GM12892 (cell line): Measurements from ENCODE around the gene CCL27.

Source experiments
- DNase-seq: peaks from one replicate; pipeline ENCODE4 v3.0.0; 2011; ENCODE audit not compliant: insufficient read length
- FAIRE-seq: peaks from 2 replicates; lab custom pipeline; 2011; peaks lifted over from hg19 to GRCh38; lab: Jason Lieb, UNC
- POLR2A ChIP-seq: IDR thresholded peaks from 2 replicates; pipeline ENCODE4 v1.6.1; 2011; ENCODE audit warnings: low read depth, low read length, control low read depth
- POLR2AphosphoS5 ChIP-seq: IDR thresholded peaks from 2 replicates; pipeline ENCODE4 v1.6.1; 2011; ENCODE audit warnings: low read depth, low read length, control low read depth
- TAF1 ChIP-seq: IDR thresholded peaks from 2 replicates; pipeline ENCODE4 v1.6.1; 2011; ENCODE audit warnings: low read depth, mild to moderate bottlenecking, control low read depth, low read length, borderline replicate concordance

CCL27 gene

GRCh38 chr9:34675048-34675714 lies 12.7 kb upstream of the CCL27 start:
- no peak for DNase-seq
- peak; percentile 38 for FAIRE-seq
- TF ChIP-seq TAF1 (no peak), POLR2A (no peak), POLR2AphosphoS5 (no peak)

DNA sequence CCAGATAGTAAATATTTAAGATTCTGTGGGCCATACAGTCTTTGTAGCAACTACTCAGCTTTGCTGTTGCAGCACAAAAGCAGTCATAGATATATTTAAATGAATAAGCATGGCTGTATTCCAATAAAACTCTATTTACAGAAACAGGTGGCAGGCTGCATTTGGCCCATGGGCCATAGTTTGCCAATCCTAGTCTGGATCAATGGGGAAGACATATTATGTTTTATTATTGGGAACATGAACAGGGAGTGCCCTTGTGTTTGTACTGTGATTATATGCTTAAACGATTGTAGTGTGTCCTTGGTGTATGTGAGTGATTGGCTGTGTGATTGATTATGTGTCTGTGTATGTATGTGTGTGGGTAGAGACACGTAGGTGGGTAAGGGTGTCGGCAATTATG lies 12.0 kb upstream of the CCL27 start:
- DNase-seq: no peak
- no peak for TF ChIP-seq POLR2AphosphoS5
- no peak for TF ChIP-seq POLR2A
- TF ChIP-seq TAF1: no peak
- FAIRE-seq: no peak

- FAIRE-seq (no peak), DNase-seq (no peak)
- TF ChIP-seq POLR2AphosphoS5: no peak
- no peak for TF ChIP-seq POLR2A
- no peak for TF ChIP-seq TAF1
Observed at GRCh38 chr9:34671307-34671706, 8.8 kb upstream of the CCL27 start.

DNA sequence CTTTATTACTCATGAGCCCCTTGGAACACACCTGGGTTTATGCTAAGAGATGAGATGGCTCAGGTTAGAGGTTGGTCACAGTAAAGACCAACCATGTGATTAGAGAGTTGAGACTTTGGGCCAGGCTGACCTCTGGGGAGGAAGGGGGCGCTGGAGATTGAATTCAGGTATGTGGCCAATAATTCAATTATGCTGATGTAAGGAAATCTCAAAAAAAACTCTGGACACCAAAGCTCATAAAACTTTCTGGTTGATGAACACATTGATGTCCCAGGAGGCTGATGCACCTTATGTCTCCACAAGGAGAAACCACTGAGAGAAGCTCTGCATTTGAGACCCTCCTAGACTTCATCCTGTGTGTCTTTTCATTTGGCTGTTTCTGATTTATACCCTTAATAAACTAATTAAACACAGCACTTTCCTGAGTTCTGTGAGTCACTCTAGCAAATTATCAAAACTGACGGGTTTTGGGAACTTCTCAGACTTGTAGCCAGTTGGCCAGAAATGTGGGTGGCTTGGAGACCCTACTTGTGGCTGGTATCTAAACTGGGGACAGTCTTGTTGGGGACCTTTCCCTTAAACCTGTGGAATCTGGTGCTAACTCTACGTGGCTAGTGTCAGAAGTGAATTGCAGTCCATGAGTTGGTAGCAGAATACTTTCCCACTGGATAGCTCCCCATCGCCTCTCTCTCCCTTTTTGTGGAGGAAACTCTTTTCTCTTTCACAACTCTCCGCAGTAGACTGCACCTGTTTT lies 7.5 kb upstream of the CCL27 start:
- DNase-seq: no peak
- FAIRE-seq: no peak
- TF ChIP-seq POLR2AphosphoS5 (no peak), TAF1 (no peak), POLR2A (no peak)

GRCh38 chr9:34665381-34666250 lies 3.2 kb upstream of the CCL27 start:
- DNase-seq: peak; percentile 80
- TF ChIP-seq POLR2A (peak; percentile 37; the same call in 1 of the 2 replicates), POLR2AphosphoS5 (no peak), TAF1 (no peak)
- FAIRE-seq: peak; percentile 90

- TF ChIP-seq TAF1: no peak
- no peak for TF ChIP-seq POLR2AphosphoS5
- TF ChIP-seq POLR2A: no peak
- FAIRE-seq (no peak), DNase-seq (no peak)
Observed at GRCh38 chr9:34665067-34665380, 2.6 kb upstream of the CCL27 start.

GRCh38 chr9:34664281-34665066 lies 2.0 kb upstream of the CCL27 start:
- no peak for DNase-seq
- TF ChIP-seq POLR2A (no peak), TAF1 (no peak), POLR2AphosphoS5 (no peak)
- FAIRE-seq: peak; percentile 17

- FAIRE-seq: no peak
- DNase-seq: no peak
- TF ChIP-seq POLR2AphosphoS5: no peak
- no peak for TF ChIP-seq POLR2A
- no peak for TF ChIP-seq TAF1
Observed at GRCh38 chr9:34663303-34663605, 797 bp upstream of the CCL27 start.

DNA sequence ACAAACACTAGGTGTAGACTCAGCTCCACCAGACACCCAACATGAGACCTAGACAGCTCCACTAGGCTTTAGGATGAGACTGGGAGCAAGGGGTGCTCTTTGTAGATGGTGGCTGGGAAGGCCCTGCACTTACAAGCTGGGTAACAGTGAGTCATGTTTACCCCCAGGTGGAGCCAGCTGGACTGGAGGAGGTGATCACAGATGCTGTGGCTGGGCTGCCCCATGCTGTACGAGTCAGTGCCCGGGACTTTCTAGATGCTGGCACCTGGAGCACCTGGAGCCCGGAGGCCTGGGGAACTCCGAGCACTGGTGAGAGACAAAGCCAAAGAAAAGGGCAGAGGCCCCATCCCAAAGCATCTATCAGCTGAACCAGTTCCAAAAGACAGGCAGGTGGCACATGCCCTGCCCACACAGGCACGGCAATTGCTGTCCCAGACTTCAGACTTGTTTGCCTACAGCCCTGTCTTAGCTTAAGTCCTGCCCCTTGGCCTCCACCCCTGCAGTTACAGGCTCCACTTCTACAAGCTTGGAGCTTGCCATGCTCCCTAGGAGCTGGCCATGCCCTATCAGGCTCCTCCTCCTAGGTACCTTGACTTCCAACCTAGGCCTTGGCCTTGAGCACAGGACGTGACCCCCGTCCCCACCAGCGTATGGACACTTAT lies 2.7 kb downstream of the CCL27 start:
- DNase-seq (no peak), FAIRE-seq (no peak)
- no peak for TF ChIP-seq POLR2AphosphoS5
- TF ChIP-seq TAF1: no peak
- no peak for TF ChIP-seq POLR2A

DNA sequence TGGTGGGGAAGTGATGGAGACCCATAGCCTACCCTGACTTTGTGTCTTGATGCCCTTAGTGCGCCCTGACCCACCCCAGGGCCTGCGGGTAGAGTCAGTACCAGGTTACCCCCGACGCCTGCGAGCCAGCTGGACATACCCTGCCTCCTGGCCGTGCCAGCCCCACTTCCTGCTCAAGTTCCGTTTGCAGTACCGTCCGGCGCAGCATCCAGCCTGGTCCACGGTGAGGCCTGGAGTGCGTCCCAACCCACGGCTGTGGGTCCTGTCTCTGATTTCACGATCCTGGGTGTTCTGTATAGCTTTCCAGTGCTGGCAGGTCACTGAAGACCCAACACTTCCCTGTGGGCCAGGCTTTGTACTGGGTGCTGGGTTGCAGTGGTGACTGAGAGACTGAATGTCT lies 4.0 kb downstream of the CCL27 start:
- TF ChIP-seq POLR2A (no peak), TAF1 (no peak), POLR2AphosphoS5 (no peak)
- no peak for DNase-seq
- no peak for FAIRE-seq
